Measurements from ENCODE around the gene SHLD1. TPM values are rescaled to one million over a fixed set of nuclear protein-coding genes. Genes with fewer than 3 reads are reported as not detected.

The SHLD1 gene
- total RNA-seq, 1 donor from 2014 or later = 13.9 TPM

DNA sequence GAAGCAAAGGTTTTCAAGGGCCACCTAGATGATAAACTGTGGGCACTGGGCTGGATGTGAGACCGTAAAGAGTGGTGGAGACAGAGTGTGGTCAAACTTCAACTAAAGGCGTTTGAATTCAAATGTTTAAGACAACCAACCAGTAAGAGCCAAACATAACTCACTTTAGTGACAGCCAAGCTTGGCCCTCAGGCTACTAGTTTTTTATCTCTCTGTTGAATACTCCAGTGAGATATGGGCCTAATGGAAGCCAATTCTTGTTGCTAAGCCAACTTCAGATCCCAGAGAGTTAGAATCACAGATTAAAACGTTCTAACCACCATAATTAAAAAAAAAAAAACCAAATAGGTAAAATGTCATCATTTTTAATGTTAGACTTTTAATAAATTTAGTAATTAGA lies 142.9 kb downstream of the SHLD1 start:
- DNase-seq (ENCODE audit: low spot score) = no peak

DNA sequence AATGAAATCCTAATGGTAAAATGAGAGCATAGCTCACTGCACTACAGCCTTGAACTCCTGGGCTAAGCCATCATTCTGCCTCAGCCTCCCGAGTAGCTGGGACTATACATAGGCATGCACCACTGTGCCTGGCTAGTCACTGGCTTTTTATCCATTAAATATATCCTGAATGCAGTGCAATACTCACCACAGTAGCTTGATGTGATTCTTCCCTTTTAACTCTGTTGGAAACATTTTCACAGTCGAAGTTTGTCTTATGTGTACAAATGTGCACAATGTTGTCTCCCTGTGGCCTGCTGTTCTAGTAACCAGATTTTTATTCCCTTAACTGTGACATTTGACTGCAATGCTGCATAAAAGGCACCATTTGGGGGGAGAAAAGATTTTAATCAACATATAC lies 143.4 kb downstream of the SHLD1 start:
- DNase-seq (ENCODE audit: low spot score) = no peak

DNA sequence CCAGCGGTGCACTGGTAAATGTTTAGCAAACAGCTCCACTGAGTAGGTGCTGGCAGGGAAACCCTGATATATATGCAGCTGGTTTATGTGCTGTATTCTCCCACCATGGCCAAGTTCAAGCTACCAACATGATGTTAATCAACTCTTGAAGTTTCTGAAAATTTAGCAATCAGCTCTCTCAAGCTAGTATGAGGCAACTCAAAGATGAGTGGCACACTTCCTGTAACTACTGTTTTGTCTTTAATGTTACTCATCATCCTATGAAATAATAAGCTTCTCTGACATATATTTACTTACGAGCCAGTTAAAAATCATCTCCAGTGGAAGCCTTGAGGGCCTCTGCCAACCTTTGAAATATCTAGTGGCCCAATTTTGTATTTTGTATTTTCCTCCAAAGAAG lies 145.4 kb downstream of the SHLD1 start:
- DNase-seq (ENCODE audit: low spot score) = no peak

DNA sequence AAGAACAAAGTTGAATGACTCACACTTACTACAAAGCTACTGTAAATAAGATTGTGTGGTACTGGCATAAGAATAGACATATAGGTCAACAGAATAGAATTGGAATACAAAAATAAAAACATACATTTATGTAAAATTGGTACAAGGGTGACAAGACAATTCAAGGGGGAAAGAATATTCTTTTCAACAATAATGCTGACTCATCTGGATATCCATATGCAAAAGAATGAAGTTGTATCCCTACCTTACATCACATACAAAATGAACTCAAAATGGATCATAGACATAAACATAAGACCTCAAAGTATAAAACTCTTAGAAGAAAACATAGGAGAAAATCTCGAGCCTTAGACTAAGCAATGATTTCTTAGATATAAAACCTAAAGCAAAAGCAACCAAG lies 149.2 kb downstream of the SHLD1 start:
- no peak for DNase-seq (ENCODE audit: low spot score)

DNA sequence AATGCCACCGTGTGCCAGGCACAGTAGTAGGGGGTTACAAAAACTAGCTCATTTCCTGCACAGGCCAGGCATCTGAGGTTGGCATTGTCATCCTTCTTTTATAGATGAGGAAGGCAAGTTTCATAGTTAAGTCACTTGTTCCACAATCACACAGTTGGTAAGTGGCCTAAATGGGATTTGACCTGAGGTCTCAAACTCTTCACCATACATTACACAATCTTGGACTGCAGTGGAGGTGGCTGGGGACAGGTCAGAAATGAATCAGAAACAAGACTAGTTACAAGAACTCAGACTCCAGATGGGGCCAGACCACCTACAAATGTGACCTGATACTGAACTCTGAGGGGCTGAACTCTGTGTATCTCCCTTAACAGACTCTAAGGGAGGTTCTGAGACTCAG lies 150.7 kb downstream of the SHLD1 start:
- DNase-seq (ENCODE audit: low spot score) = no peak

DNA sequence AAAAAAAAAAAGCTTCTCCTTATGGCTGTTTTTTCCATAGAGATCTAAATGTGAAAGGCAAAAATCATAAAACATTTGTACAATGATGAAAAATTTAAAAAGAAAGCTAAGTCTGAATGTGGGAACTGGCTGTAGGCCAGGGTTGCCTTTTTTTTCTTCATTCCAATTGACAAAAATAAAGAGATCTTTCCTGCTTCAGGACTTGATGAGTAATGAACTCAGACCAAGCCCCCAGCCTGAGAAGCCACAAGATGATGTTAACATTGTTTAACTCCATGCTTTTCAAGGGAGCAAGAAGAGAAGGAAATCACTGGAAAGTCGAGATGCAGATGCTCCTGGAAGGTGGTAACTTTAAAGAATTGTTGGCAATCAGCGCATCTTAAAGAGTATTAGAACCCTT lies 158.8 kb downstream of the SHLD1 start:
- no peak for DNase-seq (ENCODE audit: low spot score)

DNA sequence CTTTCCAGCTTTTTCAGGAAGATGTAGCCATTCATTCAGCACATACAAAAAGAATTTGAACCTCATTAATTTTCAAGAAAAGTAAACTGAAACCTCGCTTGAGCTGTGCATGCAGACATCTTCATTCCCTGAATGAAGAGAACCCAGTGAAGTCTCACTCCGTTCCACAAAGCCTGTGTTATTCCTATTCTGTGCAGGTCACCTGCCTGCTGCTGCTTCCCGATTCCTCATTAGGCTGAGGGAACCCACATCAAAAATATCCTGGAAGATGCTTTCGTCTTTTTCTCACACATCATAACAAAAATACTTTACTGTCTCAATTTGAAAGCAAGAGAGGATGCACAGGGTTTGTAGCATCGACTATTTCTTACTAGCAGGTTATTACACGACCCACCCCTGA lies 160.0 kb downstream of the SHLD1 start:
- DNase-seq (ENCODE audit: low spot score) = no peak

DNA sequence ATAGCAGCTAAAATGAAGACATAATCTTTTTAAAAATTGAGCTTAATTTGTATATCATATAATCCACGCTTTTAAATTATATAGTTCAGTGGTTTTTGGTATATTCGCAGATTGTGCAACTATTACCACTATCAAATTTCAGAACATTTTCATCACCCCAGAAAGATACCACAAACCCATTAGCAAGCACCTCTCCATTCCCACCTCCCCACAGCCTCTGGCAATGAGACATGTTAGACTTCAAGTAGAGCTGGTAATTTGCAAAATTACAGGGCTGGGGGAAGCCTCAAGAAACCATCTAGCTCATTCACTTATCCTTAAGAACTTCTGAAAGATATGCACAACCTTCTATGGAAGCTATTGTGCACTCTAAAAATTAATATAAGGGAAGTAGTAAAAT lies 163.0 kb downstream of the SHLD1 start:
- no peak for DNase-seq (ENCODE audit: low spot score)

Other genes with a start within 250 kb of the SHLD1 start
- gene GPCPD1, start 139.4 kb upstream of the SHLD1 start, total RNA-seq = 52.7 TPM
- gene CHGB, start 161.1 kb downstream of the SHLD1 start, total RNA-seq = 2.4 TPM
- gene TRMT6, start 200.1 kb downstream of the SHLD1 start, total RNA-seq = 19.1 TPM
- gene MCM8, start 200.3 kb downstream of the SHLD1 start, total RNA-seq = 6.0 TPM